Occipital lobe (tissue), 1 donor: ENCODE results near the gene SOCS7. TPM values are rescaled to one million over a fixed set of nuclear protein-coding genes. Genes with fewer than 3 reads are reported as not detected.

Experiments
- total RNA-seq: library from RNA; depleted of rRNA; stranded (reverse); fragments of >200 nt; gene quantifications from one replicate; pipeline ENCODE4 v1.2.3, GENCODE V29; 2014

The SOCS7 gene
- total RNA-seq, 1 donor from 2014 or later = 59.4 TPM

Other genes with a start within 250 kb of the SOCS7 start
- not detected for gene TBC1D3E, start 223.9 kb upstream of the SOCS7 start, total RNA-seq
- not detected for gene TBC1D3, start 159.3 kb upstream of the SOCS7 start, total RNA-seq
- gene MRPL45, start 54.7 kb upstream of the SOCS7 start, total RNA-seq = 33.8 TPM
- gene GPR179, start 7.9 kb upstream of the SOCS7 start, total RNA-seq = 0.31 TPM
- 42.9 TPM for gene ARHGAP23, start 76.6 kb downstream of the SOCS7 start, total RNA-seq